CD14-positive monocyte (primary cell): Measurements from ENCODE around the gene GATA3. TPM values are rescaled to one million over a fixed set of nuclear protein-coding genes. Genes with fewer than 3 reads are reported as not detected.

Source experiments
- DNase-seq, 3 donors: peaks; one replicate each; pipeline ENCODE4 v3.0.0-alpha.2; 2011 to 2022
- H2AFZ ChIP-seq: 2 replicates; pipeline ENCODE4 v1.6.0; 2012; ENCODE audit warnings: mild to moderate bottlenecking, low read depth, low read length, inconsistent platforms; ENCODE audit not compliant: insufficient read depth, poor library complexity, severe bottlenecking
- H3K27ac ChIP-seq, 2 donors: 1 replicate in 1 of 2; 2 replicates in 1 of 2; pipeline ENCODE4 v1.5.1; 2012 to 2013; ENCODE audit warnings: low read length in 2 of 2, control low read depth in 1 of 2, inconsistent platforms in 1 of 2, low read depth in 1 of 2, mild to moderate bottlenecking in 1 of 2
- H3K27me3 ChIP-seq, 2 donors: one replicate each; pipeline versions ENCODE4 v1.6.0 to v1.6.1; 2011 to 2013; ENCODE audit warnings: low read length in 2 of 2; ENCODE audit not compliant: control insufficient read depth in 2 of 2, insufficient read depth in 2 of 2
- H3K36me3 ChIP-seq, 2 donors: replicated peaks in 1 of 2; 1 replicate in 1 of 2; 2 replicates in 1 of 2; pipeline versions ENCODE4 v1.5.1 to v1.6.1; 2012 to 2013; ENCODE audit warnings: low read length in 2 of 2, control low read depth in 1 of 2, inconsistent platforms in 1 of 2, mild to moderate bottlenecking in 1 of 2; ENCODE audit not compliant: insufficient read depth in 2 of 2, control insufficient read depth in 1 of 2
- H3K4me1 ChIP-seq, 2 donors: 1 replicate in 1 of 2; 2 replicates in 1 of 2; pipeline versions ENCODE4 v1.5.1 to v1.6.1; 2012 to 2013; ENCODE audit warnings: low read length in 2 of 2, control low read depth in 1 of 2, inconsistent platforms in 1 of 2, mild to moderate bottlenecking in 1 of 2, moderate library complexity in 1 of 2; ENCODE audit not compliant: insufficient read depth in 2 of 2, control insufficient read depth in 1 of 2
- H3K4me2 ChIP-seq: replicated peaks from 2 replicates; pipeline ENCODE3; 2012; ENCODE audit warnings: low read length, moderate library complexity, mild to moderate bottlenecking; ENCODE audit not compliant: poor library complexity, severe bottlenecking; ENCODE audit errors: extremely low read depth
- H3K4me3 ChIP-seq, 3 experiments: fragments of 200-600 bp in 1 of 3; sonication (generic) in 1 of 3; replicated peaks in 1 of 3; 1 replicate in 2 of 3; 2 replicates in 1 of 3; pipeline ENCODE4 v1.5.1; 2011 to 2013; ENCODE audit warnings: low read length in 3 of 3, mild to moderate bottlenecking in 3 of 3, control low read depth in 2 of 3, low read depth in 2 of 3, inconsistent platforms in 1 of 3, moderate library complexity in 1 of 3
- H3K79me2 ChIP-seq: 2 replicates; pipeline ENCODE4 v1.6.0; 2012; ENCODE audit warnings: mild to moderate bottlenecking, control low read depth, inconsistent platforms, low read length, moderate library complexity; ENCODE audit not compliant: insufficient read depth
- H3K9ac ChIP-seq: 2 replicates; pipeline ENCODE4 v1.6.0; 2017; ENCODE audit warnings: low read length, mild to moderate bottlenecking; ENCODE audit not compliant: insufficient read depth, poor library complexity, severe bottlenecking
- H3K9me3 ChIP-seq, 2 donors: replicated peaks in 1 of 2; 1 replicate in 1 of 2; 2 replicates in 1 of 2; pipeline versions ENCODE4 v1.5.1 to v1.6.1; 2012 to 2013; ENCODE audit warnings: low read length in 2 of 2, control low read depth in 1 of 2; ENCODE audit not compliant: control insufficient read depth in 1 of 2, insufficient read depth in 1 of 2
- H4K20me1 ChIP-seq: 2 replicates; pipeline ENCODE4 v1.6.0; 2012; ENCODE audit warnings: mild to moderate bottlenecking, low read length, control low read depth, moderate library complexity; ENCODE audit not compliant: insufficient read depth
- H3K27ac Mint-ChIP-seq, 7 donors: one replicate each; pipeline ENCODE4 v1.8.0; 2020; ENCODE audit warnings: mild to moderate bottlenecking in 7 of 7, mixed read lengths in 7 of 7, moderate library complexity in 6 of 7, inconsistent platforms in 2 of 7
- H3K27me3 Mint-ChIP-seq, 3 donors: one replicate each; pipeline ENCODE4 v1.8.0; 2021 to 2022; ENCODE audit warnings: low read depth in 3 of 3, mild to moderate bottlenecking in 3 of 3, mixed read lengths in 3 of 3, moderate library complexity in 3 of 3, inconsistent platforms in 1 of 3
- H3K36me3 Mint-ChIP-seq, 2 donors: one replicate each; pipeline ENCODE4 v1.8.0; 2020; ENCODE audit warnings: mixed read lengths in 2 of 2, inconsistent platforms in 1 of 2, mild to moderate bottlenecking in 1 of 2
- H3K4me1 Mint-ChIP-seq: one replicate; pipeline ENCODE4 v1.8.0; 2020; ENCODE audit warnings: mild to moderate bottlenecking, mixed read lengths
- H3K4me3 Mint-ChIP-seq, 2 donors: one replicate each; pipeline ENCODE4 v1.8.0; 2020; ENCODE audit warnings: mild to moderate bottlenecking in 2 of 2, mixed read lengths in 2 of 2, moderate library complexity in 1 of 2
- H3K9me3 Mint-ChIP-seq, 7 donors: one replicate each; pipeline ENCODE4 v1.8.0; 2020 to 2022; ENCODE audit warnings: mixed read lengths in 7 of 7, mild to moderate bottlenecking in 6 of 7, moderate library complexity in 6 of 7, inconsistent platforms in 2 of 7
- CTCF ChIP-seq: fragments of 200-600 bp; IDR thresholded peaks from one replicate; pipeline ENCODE4 v1.8.0; 2022; ENCODE audit warnings: antibody characterized with exemption, mild to moderate bottlenecking
- WGBS: methylation state at CpG from one replicate; pipeline ENCODE4 v1.1.5; 2013; ENCODE audit warnings: missing lambda C conversion rate; ENCODE audit not compliant: insufficient coverage; 5-methylcytosine and 5-hydroxymethylcytosine counted together
- intact Hi-C, 2 donors: fragments of 100-400 bp; cut with micrococcal nuclease; formaldehyde crosslinking; loops; one replicate each; pipeline versions ENCODE4 v1.15.0 to v1.15.1; 2023
- polyA plus RNA-seq, 3 donors: library from polyadenylated mRNA; depleted of rRNA in 1 of 3; unstranded in 2 of 3; stranded (reverse) in 1 of 3; fragments of 300-500 nt in 2 of 3; fragments of >200 nt in 1 of 3; fragmentation: Illumina TruSeq in 2 of 3; gene quantifications; 1 replicate in 2 of 3; 2 replicates in 1 of 3; pipeline ENCODE4 v1.2.3, GENCODE V29; 2012 to 2021

Gene GATA3
- polyA plus RNA-seq, 3 donors: 0.07 to 0.08 TPM; not detected in 1

GRCh38 chr10:8045726-8046494, 8.6 kb upstream of the GATA3 start:
- Histone ChIP-seq H3K36me3 (no peaks in the 10 kb centered on the region), H3K27me3 (peaks cover 91 to 99% of the 10 kb centered on the region in 2 donors), H2AFZ (no peak overlapping the region), H3K4me1 (peaks cover 7 to 17% of the 10 kb centered on the region in 2 donors), H3K9me3 (peaks cover 4 to 78% of the 10 kb centered on the region in 2 donors), H3K4me3 (peak overlapping the region in 1 of 3 experiments; percentile 38), H3K4me2 (no peak overlapping the region), H3K27ac (no peak overlapping the region), H3K9ac (no peak overlapping the region), H4K20me1 (no peaks in the 10 kb centered on the region), H3K79me2 (no peaks in the 10 kb centered on the region)
- Mint-ChIP-seq H3K36me3 (peaks cover 0 to 10% of the 10 kb centered on the region in 2 donors), H3K27me3 (peaks cover 94 to 99% (median 96%) of the 10 kb centered on the region in 3 donors), H3K4me3 (peak overlapping the region in 1 of 2 donors; percentile 85), H3K4me1 (peaks cover 37% of the 10 kb centered on the region), H3K27ac (peak overlapping the region in 1 of 7 donors; percentile 2), H3K9me3 (peaks cover 0 to 40% (median 23%) of the 10 kb centered on the region in 7 donors)
- intact Hi-C loops: no loop called here
- TF ChIP-seq CTCF: no peak
- WGBS: 5% methylated on average over 9 of the region's 17 CpGs
- DNase-seq: no peak

- 12% methylated on average over 20 of the region's 30 CpGs for WGBS
- TF ChIP-seq CTCF: no peak
- intact Hi-C loops: no loop called here
- Histone ChIP-seq H4K20me1 (no peaks in the 10 kb centered on the region), H2AFZ (no peak overlapping the region), H3K79me2 (no peaks in the 10 kb centered on the region), H3K27ac (no peak overlapping the region), H3K4me2 (no peak overlapping the region), H3K4me1 (peaks cover 11 to 21% of the 10 kb centered on the region in 2 donors), H3K27me3 (peaks cover 87 to 99% of the 10 kb centered on the region in 2 donors), H3K36me3 (no peaks in the 10 kb centered on the region), H3K9ac (no peak overlapping the region), H3K9me3 (peaks cover 4 to 71% of the 10 kb centered on the region in 2 donors), H3K4me3 (no peak overlapping the region)
- H3K27ac Mint-ChIP-seq: no peak overlapping the region
- peaks cover 89 to 100% (median 92%) of the 10 kb centered on the region in 3 donors for H3K27me3 Mint-ChIP-seq
- H3K4me3 Mint-ChIP-seq: peak overlapping the region in 1 of 2 donors; percentile 85
- H3K36me3 Mint-ChIP-seq: peaks cover 0 to 12% of the 10 kb centered on the region in 2 donors
- H3K4me1 Mint-ChIP-seq: peaks cover 40% of the 10 kb centered on the region
- H3K9me3 Mint-ChIP-seq: peaks cover 0 to 31% (median 22%) of the 10 kb centered on the region in 7 donors
- DNase-seq: no peak
These were observed 6.8 kb upstream of the GATA3 start for GRCh38 chr10:8047452-8048280.
